ENCODE data around the gene SLC7A1.
A peak's percentile ranks its signal among the peaks of the same experiment; 100 is the strongest.

Gene SLC7A1

GRCh38 chr13:29516880-29517279, 78.6 kb downstream of the SLC7A1 start:
- no peaks in the 10 kb centered on the region for H3K4me1 Mint-ChIP-seq
- no peaks in the 10 kb centered on the region for H3K9me3 Mint-ChIP-seq
- ATAC-seq (replicated peaks; ENCODE audit: extremely low read depth, poor library complexity, severe bottlenecking) (no peak), DNase-seq (ENCODE audit: low spot score in 2 of 2) (no peak)
- no peak overlapping the region for H3K4me3 Mint-ChIP-seq
- H3K36me3 Mint-ChIP-seq (ENCODE audit: insufficient read depth), result peaks cover 18% of the 10 kb centered on the region
- H3K27me3 Mint-ChIP-seq, result no peaks in the 10 kb centered on the region
- no peak overlapping the region for H3K27ac Mint-ChIP-seq (ENCODE audit: low read depth)

GRCh38 chr13:29516012-29516411, 79.5 kb downstream of the SLC7A1 start:
- Mint-ChIP-seq H3K4me1 (no peaks in the 10 kb centered on the region), H3K9me3 (no peaks in the 10 kb centered on the region), H3K27ac (ENCODE audit: low read depth) (no peak overlapping the region), H3K36me3 (ENCODE audit: insufficient read depth) (peaks cover 15% of the 10 kb centered on the region), H3K27me3 (no peaks in the 10 kb centered on the region), H3K4me3 (no peak overlapping the region)
- ATAC-seq (replicated peaks; ENCODE audit: extremely low read depth, poor library complexity, severe bottlenecking) (no peak), DNase-seq (ENCODE audit: low spot score in 2 of 2) (no peak)

- ATAC-seq (replicated peaks; ENCODE audit: extremely low read depth, poor library complexity, severe bottlenecking) (no peak), DNase-seq (ENCODE audit: low spot score in 2 of 2) (no peak)
- no peaks in the 10 kb centered on the region for H3K27me3 Mint-ChIP-seq
- H3K4me1 Mint-ChIP-seq, result no peaks in the 10 kb centered on the region
- no peaks in the 10 kb centered on the region for H3K9me3 Mint-ChIP-seq
- H3K36me3 Mint-ChIP-seq (ENCODE audit: insufficient read depth), result peaks cover 13% of the 10 kb centered on the region
- no peak overlapping the region for H3K27ac Mint-ChIP-seq (ENCODE audit: low read depth)
- no peak overlapping the region for H3K4me3 Mint-ChIP-seq
These were observed 80.1 kb downstream of the SLC7A1 start for GRCh38 chr13:29515372-29515771.

- Mint-ChIP-seq H3K4me3 (no peak overlapping the region), H3K4me1 (no peaks in the 10 kb centered on the region), H3K27me3 (no peaks in the 10 kb centered on the region), H3K36me3 (ENCODE audit: insufficient read depth) (peaks cover 13% of the 10 kb centered on the region), H3K9me3 (no peaks in the 10 kb centered on the region), H3K27ac (ENCODE audit: low read depth) (no peak overlapping the region)
- ATAC-seq (replicated peaks; ENCODE audit: extremely low read depth, poor library complexity, severe bottlenecking) (no peak), DNase-seq (ENCODE audit: low spot score in 2 of 2) (no peak)
These were observed 80.7 kb downstream of the SLC7A1 start for GRCh38 chr13:29514720-29515310.

- H3K4me3 Mint-ChIP-seq, result no peak overlapping the region
- ATAC-seq (replicated peaks; ENCODE audit: extremely low read depth, poor library complexity, severe bottlenecking), result no peak
- peaks cover 13% of the 10 kb centered on the region for H3K36me3 Mint-ChIP-seq (ENCODE audit: insufficient read depth)
- H3K27me3 Mint-ChIP-seq, result no peaks in the 10 kb centered on the region
- no peak for DNase-seq (ENCODE audit: low spot score in 2 of 2)
- no peak overlapping the region for H3K27ac Mint-ChIP-seq (ENCODE audit: low read depth)
- no peaks in the 10 kb centered on the region for H3K9me3 Mint-ChIP-seq
- H3K4me1 Mint-ChIP-seq, result no peaks in the 10 kb centered on the region
These were observed 81.3 kb downstream of the SLC7A1 start for GRCh38 chr13:29513981-29514719.

- no peak overlapping the region for H3K4me3 Mint-ChIP-seq
- H3K9me3 Mint-ChIP-seq, result no peaks in the 10 kb centered on the region
- peaks cover 13% of the 10 kb centered on the region for H3K36me3 Mint-ChIP-seq (ENCODE audit: insufficient read depth)
- H3K27ac Mint-ChIP-seq (ENCODE audit: low read depth), result no peak overlapping the region
- ATAC-seq (replicated peaks; ENCODE audit: extremely low read depth, poor library complexity, severe bottlenecking) (no peak), DNase-seq (ENCODE audit: low spot score in 2 of 2) (no peak)
- H3K4me1 Mint-ChIP-seq, result no peaks in the 10 kb centered on the region
- no peaks in the 10 kb centered on the region for H3K27me3 Mint-ChIP-seq
These were observed 82.2 kb downstream of the SLC7A1 start for GRCh38 chr13:29513002-29513980.

- Mint-ChIP-seq H3K4me3 (no peak overlapping the region), H3K36me3 (ENCODE audit: insufficient read depth) (peaks cover 7% of the 10 kb centered on the region), H3K9me3 (no peaks in the 10 kb centered on the region), H3K27me3 (no peaks in the 10 kb centered on the region), H3K27ac (ENCODE audit: low read depth) (no peak overlapping the region), H3K4me1 (no peaks in the 10 kb centered on the region)
- ATAC-seq (replicated peaks; ENCODE audit: extremely low read depth, poor library complexity, severe bottlenecking) (no peak), DNase-seq (ENCODE audit: low spot score in 2 of 2) (no peak)
These were observed 83.5 kb downstream of the SLC7A1 start for GRCh38 chr13:29511980-29512379.

GRCh38 chr13:29511106-29511796, 84.2 kb downstream of the SLC7A1 start:
- Mint-ChIP-seq H3K4me1 (no peaks in the 10 kb centered on the region), H3K4me3 (no peak overlapping the region), H3K9me3 (no peaks in the 10 kb centered on the region), H3K27ac (ENCODE audit: low read depth) (no peak overlapping the region), H3K36me3 (ENCODE audit: insufficient read depth) (peaks cover 7% of the 10 kb centered on the region), H3K27me3 (no peaks in the 10 kb centered on the region)
- ATAC-seq (replicated peaks; ENCODE audit: extremely low read depth, poor library complexity, severe bottlenecking) (no peak), DNase-seq (ENCODE audit: low spot score in 2 of 2) (no peak)

GRCh38 chr13:29510651-29511084, 84.8 kb downstream of the SLC7A1 start:
- H3K27me3 Mint-ChIP-seq, result peaks cover 2% of the 10 kb centered on the region
- H3K4me1 Mint-ChIP-seq, result no peaks in the 10 kb centered on the region
- H3K27ac Mint-ChIP-seq (ENCODE audit: low read depth), result no peak overlapping the region
- no peaks in the 10 kb centered on the region for H3K9me3 Mint-ChIP-seq
- no peak for ATAC-seq (replicated peaks; ENCODE audit: extremely low read depth, poor library complexity, severe bottlenecking)
- no peak overlapping the region for H3K4me3 Mint-ChIP-seq
- DNase-seq (ENCODE audit: low spot score in 2 of 2), result no peak
- H3K36me3 Mint-ChIP-seq (ENCODE audit: insufficient read depth), result peaks cover 4% of the 10 kb centered on the region

GRCh38 chr13:29509999-29510589, 85.4 kb downstream of the SLC7A1 start:
- H3K27me3 Mint-ChIP-seq, result peaks cover 8% of the 10 kb centered on the region
- no peak for DNase-seq (ENCODE audit: low spot score in 2 of 2)
- no peaks in the 10 kb centered on the region for H3K4me1 Mint-ChIP-seq
- H3K4me3 Mint-ChIP-seq, result no peak overlapping the region
- H3K27ac Mint-ChIP-seq (ENCODE audit: low read depth), result no peak overlapping the region
- no peak for ATAC-seq (replicated peaks; ENCODE audit: extremely low read depth, poor library complexity, severe bottlenecking)
- no peaks in the 10 kb centered on the region for H3K9me3 Mint-ChIP-seq
- H3K36me3 Mint-ChIP-seq (ENCODE audit: insufficient read depth), result peaks cover 4% of the 10 kb centered on the region

- H3K27ac Mint-ChIP-seq (ENCODE audit: low read depth), result peak overlapping the region; percentile 54
- DNase-seq (ENCODE audit: low spot score in 2 of 2), result no peak
- ATAC-seq (replicated peaks; ENCODE audit: extremely low read depth, poor library complexity, severe bottlenecking), result no peak
- no peak overlapping the region for H3K4me3 Mint-ChIP-seq
- H3K36me3 Mint-ChIP-seq (ENCODE audit: insufficient read depth), result peaks cover 6% of the 10 kb centered on the region
- peaks cover 19% of the 10 kb centered on the region for H3K27me3 Mint-ChIP-seq
- H3K4me1 Mint-ChIP-seq, result no peaks in the 10 kb centered on the region
- no peaks in the 10 kb centered on the region for H3K9me3 Mint-ChIP-seq
These were observed 86.6 kb downstream of the SLC7A1 start for GRCh38 chr13:29508876-29509252.
